GM19239 (cell line): ENCODE results near the gene SMURF2.
"Not testable (repeated sequence)": the region's sequence is repeated elsewhere in the genome, so short reads cannot be mapped to it uniquely, and the experiment has no call there.

Experiments
- DNase-seq: peaks from one replicate; pipeline ENCODE4 v3.0.0; 2011; ENCODE audit warnings: low spot score; ENCODE audit not compliant: insufficient read length
- FAIRE-seq: peaks from 2 replicates; lab custom pipeline; 2011; peaks lifted over from hg19 to GRCh38; lab: Jason Lieb, UNC

Gene SMURF2

DNA sequence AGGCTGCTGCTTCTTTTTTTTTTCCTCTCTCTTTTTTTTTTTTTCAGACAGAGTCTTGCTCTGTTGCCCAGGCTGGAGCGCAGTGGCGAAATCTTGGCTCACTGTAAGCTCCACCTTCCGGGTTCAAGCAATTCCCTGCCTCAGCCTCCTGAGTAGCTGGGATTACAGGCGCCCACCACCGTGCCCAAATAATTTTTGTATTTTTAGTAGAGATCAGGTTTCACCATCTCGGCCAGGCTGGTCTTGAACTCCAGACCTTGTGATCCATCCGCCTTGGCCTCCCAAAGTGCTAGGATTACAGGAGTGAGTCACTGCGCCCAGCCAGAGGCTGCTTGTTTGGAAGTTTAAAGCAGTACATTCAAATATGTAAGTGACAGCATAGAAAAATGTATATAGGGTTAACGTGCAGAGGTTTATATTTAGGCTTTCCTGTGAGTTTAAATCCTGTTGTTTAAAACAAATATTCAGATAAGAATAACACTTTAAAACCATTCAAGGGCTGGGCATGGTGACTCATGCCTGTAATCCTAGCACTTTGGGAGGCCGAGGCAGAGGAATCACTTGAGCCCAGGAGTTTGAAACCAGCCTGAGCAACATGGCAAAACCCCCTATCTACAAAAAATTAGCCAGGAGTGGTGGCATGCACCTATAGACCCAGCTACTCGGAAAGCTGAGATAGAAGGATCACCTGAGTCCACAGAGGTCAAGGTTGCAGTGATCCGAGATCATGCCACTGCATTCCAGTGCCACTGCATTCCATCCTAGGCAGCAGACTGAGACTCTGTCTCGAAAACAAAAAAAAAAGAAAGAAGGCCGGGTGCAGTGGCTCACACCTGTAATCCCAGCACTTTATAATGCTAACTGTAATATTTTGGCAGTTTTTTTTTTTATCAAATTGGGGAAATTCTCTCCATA lies 6.0 kb upstream of the SMURF2 start:
- DNase-seq, FAIRE-seq: not testable (repeated sequence)

DNA sequence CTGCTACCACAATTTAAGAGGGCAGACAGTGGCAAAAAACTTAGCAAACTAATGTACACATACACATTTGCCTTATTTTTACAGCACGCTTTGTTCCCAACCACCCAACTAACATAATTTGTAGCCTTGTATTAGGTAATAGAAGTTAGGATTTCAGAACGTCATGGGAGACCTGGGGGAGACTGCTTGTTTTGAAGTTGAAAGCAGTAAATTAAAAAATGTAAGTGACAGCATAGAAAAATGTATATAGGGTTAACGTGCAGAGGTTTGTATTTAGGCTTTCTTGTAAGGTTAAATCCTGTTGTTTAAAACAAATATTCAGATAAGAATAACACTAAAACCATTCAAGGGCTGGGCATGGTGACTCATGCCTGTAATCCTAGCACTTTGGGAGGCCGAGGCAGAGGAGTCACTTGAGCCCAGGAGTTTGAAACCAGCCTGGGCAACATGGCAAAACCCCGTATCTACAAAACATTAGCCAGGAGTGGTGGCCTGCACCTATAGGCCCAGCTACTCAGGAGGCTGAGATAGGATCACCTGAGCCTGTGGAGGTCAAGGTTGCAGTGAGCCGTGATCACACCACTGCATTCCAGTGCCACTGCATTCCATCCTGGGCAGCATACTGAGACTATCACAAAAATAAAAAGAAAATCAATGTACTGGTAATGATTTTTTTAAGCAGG lies 2.3 kb upstream of the SMURF2 start:
- FAIRE-seq, DNase-seq: not testable (repeated sequence)

DNA sequence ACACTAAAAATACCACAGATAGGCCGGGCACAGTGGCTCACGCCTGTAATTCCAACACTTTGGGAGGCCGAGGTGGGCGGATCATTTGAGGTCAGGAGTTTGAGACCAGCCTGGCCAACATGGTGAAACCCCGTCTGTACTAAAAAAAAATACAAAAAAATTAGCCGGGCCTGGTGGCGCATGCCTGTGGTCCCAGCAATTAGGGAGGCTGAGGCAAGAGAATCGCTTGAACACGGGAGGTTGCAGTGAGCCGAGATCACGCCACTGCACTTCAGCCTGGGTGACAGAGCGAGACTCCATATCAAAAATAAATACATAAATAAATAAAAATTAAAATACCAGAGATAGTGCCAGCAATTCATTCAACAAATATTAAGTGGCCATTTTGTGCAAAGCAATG lies 1.7 kb upstream of the SMURF2 start:
- DNase-seq, FAIRE-seq: not testable (repeated sequence)

DNA sequence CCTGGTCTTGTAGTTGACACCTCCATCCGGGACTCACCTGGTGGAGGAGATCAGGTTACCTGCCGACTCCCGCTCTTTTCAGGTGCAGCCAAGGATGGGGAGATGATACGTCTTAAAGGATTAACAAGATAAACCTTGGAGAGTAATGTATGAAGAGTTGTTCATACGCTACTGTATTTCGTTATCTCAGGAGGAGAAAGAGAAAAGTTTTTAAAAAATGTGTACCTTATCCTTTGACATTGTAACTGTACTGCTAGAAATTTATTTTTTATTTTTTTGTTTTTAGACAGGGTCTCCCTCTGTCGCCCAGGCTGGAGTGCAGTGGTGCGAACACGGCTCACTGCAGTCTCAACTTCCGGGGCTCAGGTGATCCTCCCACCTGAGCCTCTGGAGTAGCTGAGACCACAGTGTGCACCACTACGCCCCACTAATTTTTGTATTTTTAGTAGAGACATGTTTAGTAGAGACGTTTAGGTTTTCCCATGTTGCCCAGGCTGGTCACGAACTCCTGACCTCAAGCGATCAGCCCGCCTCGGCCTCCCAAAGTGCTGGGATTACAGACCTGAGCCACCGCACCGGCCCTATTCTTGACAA lies 764 bp upstream of the SMURF2 start:
- no peak for FAIRE-seq
- no peak for DNase-seq

DNA sequence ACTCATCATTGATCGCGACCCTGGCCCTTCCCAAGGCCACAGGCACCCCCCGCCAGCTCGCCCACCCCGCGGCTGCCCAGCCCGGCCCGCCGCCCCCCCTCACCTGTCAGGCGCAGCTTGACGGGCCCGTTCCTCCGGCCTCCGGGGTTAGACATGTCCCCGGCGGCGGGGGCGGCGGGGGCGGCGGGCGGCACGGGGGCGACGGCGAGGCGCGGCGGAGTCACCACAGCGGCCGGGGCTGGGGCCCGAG lies 456 bp downstream of the SMURF2 start:
- FAIRE-seq: no peak
- DNase-seq: no peak

DNA sequence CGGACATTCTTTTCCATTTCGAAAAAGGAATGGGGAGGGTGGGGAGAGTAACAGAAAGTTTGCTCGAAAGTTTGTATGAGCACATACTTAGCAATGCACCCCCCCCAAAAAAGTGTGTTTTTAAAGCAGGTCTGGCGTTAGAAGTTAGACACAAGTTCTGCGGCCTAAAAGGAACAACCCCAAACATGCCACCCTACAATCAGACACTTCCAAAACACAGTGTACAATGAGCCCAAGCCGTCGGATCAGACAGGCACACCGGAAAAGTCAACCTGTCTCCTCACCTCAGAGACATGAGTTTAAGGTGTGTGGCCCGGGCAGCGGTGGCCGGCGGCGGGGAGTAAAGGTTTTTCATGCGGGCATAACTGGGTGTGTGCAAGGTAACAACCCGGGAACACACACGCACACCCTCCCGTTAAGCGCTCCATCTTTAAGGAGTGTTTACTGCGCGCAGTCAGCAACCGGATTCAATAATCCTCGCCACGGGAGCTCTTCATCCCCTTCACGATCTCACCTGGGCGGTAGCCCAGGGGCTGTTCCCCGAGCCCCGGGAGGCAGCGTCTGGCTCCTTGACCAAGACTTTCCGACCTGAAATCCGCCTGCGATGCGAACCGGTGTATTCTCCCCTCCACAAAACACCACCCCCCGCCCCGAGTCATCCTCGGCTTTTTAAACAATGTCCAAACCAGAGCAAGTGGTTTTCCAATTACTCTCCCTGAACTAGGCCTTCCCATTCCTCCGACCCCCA lies 955 bp downstream of the SMURF2 start:
- not testable (repeated sequence) for DNase-seq
- peak; percentile 79 for FAIRE-seq

DNA sequence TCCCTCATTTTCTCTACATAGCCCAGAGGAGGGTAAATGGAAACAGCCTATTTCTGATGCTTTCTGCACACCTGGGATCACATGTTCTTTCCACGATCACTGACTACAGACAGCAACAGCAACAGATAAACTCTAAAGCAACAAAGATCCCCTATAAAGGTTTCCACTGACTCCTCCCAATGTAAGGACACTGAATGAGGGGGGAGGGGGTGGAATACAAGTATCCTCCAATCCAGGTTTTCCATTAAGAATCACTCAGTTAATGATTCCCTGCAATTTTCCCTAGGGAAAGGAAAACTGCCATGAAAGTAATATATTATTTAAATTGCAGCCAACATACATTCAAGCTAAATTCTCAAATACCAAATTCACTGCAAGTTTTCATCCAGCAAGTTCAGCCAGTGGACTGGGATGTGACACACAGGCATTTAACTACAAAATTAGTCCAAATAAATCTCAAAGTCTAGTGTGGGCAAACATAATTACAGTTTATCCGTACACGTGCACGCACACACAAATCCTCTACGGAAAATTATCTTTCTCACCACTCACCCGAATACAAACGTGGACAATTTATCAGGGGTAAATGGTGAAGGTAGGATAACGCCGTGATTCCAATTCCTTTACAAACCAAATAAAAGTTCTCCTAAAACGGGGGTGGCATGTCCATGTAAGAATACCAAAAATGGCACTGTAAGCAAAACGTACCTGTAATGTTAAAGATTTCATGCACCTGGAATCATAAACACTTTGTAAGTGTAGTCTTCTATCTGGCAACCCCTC lies 1.7 kb downstream of the SMURF2 start:
- not testable (repeated sequence) for FAIRE-seq, DNase-seq

DNA sequence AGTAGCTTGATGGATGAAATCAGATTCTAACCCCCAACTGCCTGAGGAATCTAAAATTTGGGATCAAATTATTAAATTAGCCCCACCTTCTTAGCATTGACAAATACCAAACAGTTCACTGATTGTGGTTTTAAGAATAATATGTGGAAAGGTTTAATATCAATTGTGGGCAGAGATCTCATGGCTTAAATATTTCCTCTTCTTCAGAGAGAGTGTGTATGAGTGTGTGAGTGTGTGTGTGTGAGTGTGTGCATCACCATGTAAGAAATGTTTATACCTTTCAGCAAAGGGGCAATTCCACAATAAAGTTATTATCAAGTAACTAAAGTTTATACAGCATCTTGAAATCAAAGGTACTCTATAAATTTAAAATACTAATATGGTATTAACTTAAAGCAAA lies 3.2 kb downstream of the SMURF2 start:
- no peak for FAIRE-seq
- DNase-seq: no peak

DNA sequence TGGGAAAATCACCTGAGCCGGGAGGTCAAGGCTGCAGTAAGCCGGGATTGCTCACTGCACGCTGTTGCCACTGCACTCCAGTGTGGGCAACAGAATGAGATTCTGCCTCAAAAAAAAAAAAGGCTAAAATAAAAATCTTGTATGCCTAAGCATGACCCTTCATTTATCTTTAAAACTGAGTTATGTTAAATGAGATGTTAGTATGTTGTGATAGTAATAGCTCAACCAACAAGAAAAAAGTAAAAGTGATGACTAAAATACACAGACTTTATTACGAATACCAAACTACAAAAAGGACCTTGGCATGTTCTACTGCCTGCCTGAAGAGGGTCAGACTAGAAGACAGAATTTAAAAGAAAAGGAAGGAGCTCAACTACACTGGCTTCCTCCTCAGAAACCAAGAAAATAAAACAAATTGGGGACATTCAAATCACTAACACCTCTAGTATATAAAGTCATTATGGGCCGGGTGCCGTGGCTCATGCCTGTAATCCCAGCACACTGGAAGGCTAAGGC lies 4.4 kb downstream of the SMURF2 start:
- DNase-seq: no peak
- no peak for FAIRE-seq

DNA sequence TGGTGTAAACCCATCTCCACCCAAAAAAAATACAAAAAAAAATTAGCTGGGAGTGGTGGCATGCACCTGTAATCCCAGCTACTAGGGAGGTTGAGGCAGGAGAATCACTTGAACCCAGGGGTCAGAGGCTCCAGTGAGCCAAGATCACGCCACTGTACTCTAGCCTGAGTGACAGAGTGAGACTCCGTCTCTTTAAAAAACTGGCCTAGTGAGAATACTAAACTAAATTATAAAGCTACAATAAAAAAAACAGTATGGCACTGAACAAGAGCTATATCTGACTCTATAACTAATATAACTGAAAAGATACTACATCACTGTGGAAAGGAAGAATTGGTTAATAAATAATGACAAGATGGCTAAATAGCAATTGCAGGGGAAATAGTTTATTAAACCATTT lies 6.4 kb downstream of the SMURF2 start:
- DNase-seq (no peak), FAIRE-seq (no peak)

DNA sequence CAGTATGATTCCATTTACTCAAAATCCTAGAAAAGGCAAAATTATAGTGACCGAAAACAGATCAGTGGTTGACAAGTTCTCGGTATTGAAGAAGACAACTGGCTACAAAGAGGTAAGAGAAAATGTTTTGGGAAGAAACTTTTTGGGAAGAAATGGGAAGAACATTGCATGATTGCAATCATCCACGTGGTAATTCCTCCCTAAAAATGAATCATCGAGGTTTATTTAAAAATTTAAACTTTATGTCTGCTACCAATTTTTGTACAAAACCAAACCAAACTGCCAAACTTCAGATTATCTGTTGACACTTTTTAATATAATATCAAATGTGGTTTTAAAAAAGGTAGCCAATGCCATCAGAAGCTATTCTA lies 8.1 kb downstream of the SMURF2 start:
- DNase-seq: no peak
- no peak for FAIRE-seq

DNA sequence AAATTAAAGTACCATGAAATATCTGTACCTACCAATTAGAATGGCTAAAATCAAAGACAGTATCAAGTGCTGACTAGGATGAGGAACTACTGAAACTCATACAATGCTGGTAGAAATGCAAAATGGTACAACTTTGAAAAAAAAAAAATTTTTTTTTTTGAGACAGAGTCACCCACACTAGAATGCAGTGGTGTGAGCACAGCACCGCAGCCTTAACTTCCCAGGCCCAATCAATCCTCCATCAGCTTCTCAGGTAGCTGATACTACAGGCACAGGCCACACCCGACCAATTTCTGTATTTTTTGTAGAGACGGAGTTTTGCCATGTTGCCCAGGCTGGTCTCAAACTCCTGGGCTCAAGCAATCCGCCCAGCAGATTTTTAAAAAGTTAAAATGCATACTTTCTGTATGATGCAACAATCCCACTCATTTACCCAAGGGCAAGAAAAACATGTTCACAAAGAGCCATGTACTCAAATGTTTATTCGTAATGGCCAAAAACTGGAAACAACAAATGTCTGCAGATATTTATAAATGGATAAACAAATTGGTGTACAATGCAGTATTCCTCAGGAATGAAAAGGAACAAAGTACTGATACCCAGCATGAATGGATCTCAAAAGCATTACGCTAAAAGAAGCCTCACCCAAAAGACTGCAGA lies 8.7 kb downstream of the SMURF2 start:
- DNase-seq (no peak), FAIRE-seq (no peak)

DNA sequence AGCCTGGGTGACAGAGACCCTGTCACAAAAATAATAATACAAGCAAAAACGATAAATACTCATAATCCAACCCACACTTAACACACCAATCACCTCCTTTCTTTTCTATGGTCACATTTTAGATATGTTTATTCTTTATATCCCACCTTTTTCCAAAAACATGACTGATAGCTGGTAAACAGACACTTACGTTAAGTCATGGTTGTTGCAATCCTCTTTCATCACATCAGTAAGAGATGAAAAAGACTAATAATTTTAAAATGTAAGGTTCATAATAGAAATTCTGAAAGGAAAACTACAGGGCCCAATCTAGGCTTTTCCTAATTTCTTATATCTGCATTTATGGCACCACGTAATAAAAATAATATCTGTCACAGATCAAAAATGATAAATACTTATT lies 10.2 kb downstream of the SMURF2 start:
- DNase-seq (no peak), FAIRE-seq (no peak)

DNA sequence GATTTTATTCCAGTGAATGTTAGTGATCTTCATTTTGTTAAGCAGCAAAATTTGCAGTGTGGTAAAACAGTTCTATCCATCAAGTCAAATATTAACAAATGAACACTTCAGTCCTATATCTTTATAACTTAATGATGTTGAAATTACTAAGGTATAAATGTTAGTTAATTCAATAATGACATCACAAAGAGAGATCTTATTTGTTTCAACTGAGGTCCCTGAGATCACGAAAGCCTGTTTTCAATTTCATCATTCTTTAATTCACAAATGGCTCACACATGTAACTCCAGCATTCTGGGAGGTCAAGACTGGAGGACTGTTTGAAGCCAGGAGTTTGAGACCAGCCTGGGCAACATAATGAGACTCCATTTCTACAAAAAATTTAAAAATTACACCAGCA lies 13.9 kb downstream of the SMURF2 start:
- DNase-seq (no peak), FAIRE-seq (no peak)

DNA sequence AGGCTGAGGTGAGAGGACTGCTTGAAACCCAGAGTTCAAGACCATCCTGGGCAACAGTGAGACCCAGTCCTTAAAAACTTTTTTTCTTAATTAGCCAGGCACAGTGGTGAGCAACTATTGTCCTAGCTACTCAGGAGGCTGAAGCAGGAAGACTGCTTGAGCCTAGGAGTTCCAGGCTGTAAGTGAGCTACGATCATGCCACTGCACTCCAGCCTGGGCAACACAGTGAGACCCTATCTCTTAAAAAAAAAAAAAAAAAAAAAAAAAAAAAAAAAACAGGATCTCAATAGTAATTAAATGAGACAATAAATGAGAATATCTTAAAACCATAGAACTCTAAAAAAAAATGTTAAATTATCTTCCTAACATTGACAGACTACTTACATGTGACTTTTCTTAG lies 14.3 kb downstream of the SMURF2 start:
- no peak for DNase-seq
- FAIRE-seq: no peak

DNA sequence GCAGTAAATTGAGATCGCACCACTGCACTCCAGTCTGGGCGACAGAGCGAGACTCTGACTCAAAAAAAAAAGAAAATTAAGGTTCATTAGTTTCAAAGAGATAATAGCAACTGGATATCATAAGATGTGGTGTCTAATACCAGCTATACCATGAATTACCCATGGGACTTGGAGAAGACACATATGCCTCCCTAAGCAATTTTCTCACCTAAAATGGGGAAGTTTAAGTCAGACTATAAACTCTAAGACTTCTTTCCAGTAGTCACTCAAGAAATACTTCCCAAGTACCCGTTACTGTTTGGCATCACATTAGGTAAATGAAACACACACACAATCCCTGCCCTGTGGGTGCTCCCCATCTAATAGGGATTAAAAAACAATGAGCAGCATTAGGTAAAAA lies 22.6 kb downstream of the SMURF2 start:
- FAIRE-seq: no peak
- DNase-seq: no peak

DNA sequence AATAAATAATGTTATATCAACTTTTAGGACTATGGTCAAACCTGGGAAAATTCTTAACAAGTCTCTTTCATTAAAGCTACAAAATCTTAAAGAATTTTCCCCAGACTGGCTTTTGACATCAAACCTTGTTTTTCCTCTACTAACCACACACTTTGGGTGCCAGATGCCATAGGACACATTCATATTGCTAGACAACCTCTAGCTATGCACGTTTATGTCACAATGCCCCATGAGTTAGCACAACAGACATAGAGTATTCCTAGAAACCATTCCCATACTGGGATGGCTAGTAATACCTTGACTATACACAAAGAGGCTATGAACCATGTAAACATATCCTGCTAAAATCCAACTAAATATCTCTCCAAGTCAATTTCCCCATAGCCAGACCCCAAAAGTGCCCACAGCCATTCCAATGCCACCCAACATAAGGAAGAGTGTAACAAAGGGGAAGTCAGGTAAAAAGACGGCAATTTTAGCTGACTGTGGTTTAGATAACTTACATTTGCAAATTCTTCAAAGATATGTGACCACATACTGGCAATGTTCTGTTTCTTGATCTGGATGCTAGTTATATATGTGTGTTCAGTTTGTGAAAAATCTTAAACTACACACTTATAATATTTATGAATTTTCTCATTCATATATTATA lies 23.4 kb downstream of the SMURF2 start:
- DNase-seq (no peak), FAIRE-seq (no peak)

DNA sequence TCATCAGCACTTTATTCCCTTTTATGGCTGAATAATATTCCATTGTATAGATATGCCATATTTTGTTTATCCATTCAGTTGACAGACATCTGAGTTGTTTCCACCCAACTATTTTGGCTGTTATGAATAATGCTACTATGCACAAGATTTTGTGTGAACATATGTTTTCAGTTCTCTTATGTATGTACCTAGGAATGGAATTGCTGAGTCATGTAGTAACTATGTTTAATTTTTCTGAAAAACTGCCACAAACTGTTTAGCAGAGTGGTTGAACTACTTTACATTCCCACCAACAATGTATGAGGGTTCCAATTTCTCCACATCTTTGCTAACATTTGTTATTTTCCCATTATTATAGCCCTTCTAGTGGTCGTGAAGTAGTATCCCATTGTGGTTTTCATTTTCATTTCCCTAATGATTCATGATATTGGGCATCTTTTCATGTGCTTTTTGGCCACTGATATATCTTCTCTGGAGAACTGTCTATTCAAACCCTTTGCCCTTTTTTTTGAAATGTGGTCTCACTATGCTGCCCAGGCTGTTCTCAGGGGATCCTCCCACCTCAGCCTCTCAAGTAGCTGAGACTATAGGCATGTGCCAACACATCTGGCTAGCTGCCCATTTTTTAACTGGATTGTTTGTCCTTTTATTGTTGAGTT lies 26.3 kb downstream of the SMURF2 start:
- FAIRE-seq: no peak
- no peak for DNase-seq
